GM12878 (cell line): ENCODE data around the gene BEAN1. TPM values are rescaled to one million over a fixed set of nuclear protein-coding genes. Genes with fewer than 3 reads are reported as not detected.

Experiments used
- ATAC-seq: fragments of 200-7000 bp; cut with Tn5 transposase; 3 replicates; pipeline ENCODE4 v1.9.1; 2020; ENCODE audit warnings: mild to moderate bottlenecking, moderate library complexity
- BruUV-seq: library from RNA; stranded (reverse); fragments of 400-500 nt; replicated peaks from 2 replicates; lab custom pipeline; 2021; lab: Mats Ljungman, UMichigan
- CTCF ChIA-PET: fragments of 300-600 bp; sonication (Branson Sonifier 250); formaldehyde crosslinking; extraction: SDS; loops from one replicate; lab custom pipeline; 2021; ENCODE audit warnings: inconsistent platforms; lab: Yijun Ruan, JAX
- POLR2A ChIA-PET: fragments of 350-600 bp; formaldehyde crosslinking; extraction: SDS; loops from one replicate; lab custom pipeline; 2021; ENCODE audit warnings: inconsistent platforms; lab: Charles Lee
- RAD21 ChIA-PET: fragments of 300-600 bp; sonication (Branson Sonifier 250); formaldehyde crosslinking; loops from one replicate; lab custom pipeline; 2023; ENCODE audit warnings: antibody characterized with exemption; ENCODE audit not compliant: unreplicated experiment; lab: Charles Lee
- SMC1A ChIA-PET: fragments of 300-600 bp; sonication (Branson Sonifier 250); formaldehyde crosslinking; loops from one replicate; lab custom pipeline; 2023; ENCODE audit not compliant: unreplicated experiment, uncharacterized antibody; lab: Charles Lee
- DNase-seq: peaks from one replicate; pipeline ENCODE4 v3.0.0-alpha.2; 2011; ENCODE audit warnings: low read depth, low spot score
- FAIRE-seq: peaks from 3 replicates; lab custom pipeline; 2011; peaks lifted over from hg19 to GRCh38; lab: Jason Lieb, UNC
- H2AFZ ChIP-seq: 2 replicates; pipeline ENCODE4 v1.6.0; 2011; ENCODE audit warnings: low read depth, low read length, control low read depth; ENCODE audit not compliant: control insufficient read depth
- H3K27ac ChIP-seq: 2 replicates; pipeline ENCODE4 v1.5.1; 2011; ENCODE audit warnings: control low read depth; ENCODE audit not compliant: control insufficient read depth, insufficient read depth
- H3K27me3 ChIP-seq, 2 experiments: replicated peaks in 1 of 2; 2 replicates each; pipeline versions ENCODE4 v1.6.0 to v1.6.1; 2011; ENCODE audit warnings: low read length in 1 of 2; ENCODE audit not compliant: control insufficient read depth in 2 of 2, insufficient read depth in 2 of 2
- H3K36me3 ChIP-seq, 2 experiments: 2 replicates each; pipeline ENCODE4 v1.5.1; 2011; ENCODE audit warnings: low read length in 1 of 2; ENCODE audit not compliant: control insufficient read depth in 2 of 2, insufficient read depth in 2 of 2
- H3K4me1 ChIP-seq: 2 replicates; pipeline ENCODE4 v1.6.1; 2011; ENCODE audit warnings: mild to moderate bottlenecking, low read length, moderate library complexity, mixed read lengths; ENCODE audit not compliant: control insufficient read depth, insufficient read depth
- H3K4me2 ChIP-seq: 2 replicates; pipeline ENCODE4 v1.6.0; 2011; ENCODE audit warnings: control low read depth; ENCODE audit not compliant: control insufficient read depth, insufficient read depth
- H3K4me3 ChIP-seq: fragments of 200-600 bp; sonication (generic); 2 replicates; pipeline ENCODE4 v1.5.1; 2016
- H3K79me2 ChIP-seq: 2 replicates; pipeline ENCODE4 v1.6.0; 2011; ENCODE audit warnings: low read length; ENCODE audit not compliant: control insufficient read depth, insufficient read depth
- H3K9ac ChIP-seq: 2 replicates; pipeline ENCODE4 v1.8.0; 2011; ENCODE audit warnings: low read length, control low read depth, mixed read lengths; ENCODE audit not compliant: control insufficient read depth, insufficient read depth
- H3K9me3 ChIP-seq: replicated peaks from 3 replicates; pipeline ENCODE4 v1.5.1; 2011; ENCODE audit warnings: mild to moderate bottlenecking, low read length; ENCODE audit not compliant: control insufficient read depth, insufficient read depth
- H4K20me1 ChIP-seq: 2 replicates; pipeline ENCODE4 v1.6.0; 2011; ENCODE audit not compliant: control insufficient read depth, insufficient read depth
- ATF3 ChIP-seq: IDR thresholded peaks from 2 replicates; pipeline ENCODE4 v1.6.1; 2011; ENCODE audit warnings: low read depth, mild to moderate bottlenecking, low read length, moderate library complexity, borderline replicate concordance; ENCODE audit errors: extremely low read depth
- CBFB ChIP-seq: IDR thresholded peaks from 2 replicates; pipeline ENCODE4 v1.6.1; 2016; ENCODE audit warnings: antibody characterized with exemption, low read depth
- E4F1 ChIP-seq: fragments of 450-650 bp; IDR thresholded peaks from 2 replicates; pipeline ENCODE4 v1.6.1; 2018; ENCODE audit warnings: borderline replicate concordance, mild to moderate bottlenecking; ENCODE audit not compliant: partially characterized antibody
- LARP7 ChIP-seq: fragments of 450-650 bp; IDR thresholded peaks from 2 replicates; pipeline ENCODE4 v1.6.1; 2017; ENCODE audit warnings: mild to moderate bottlenecking
- NFIC ChIP-seq: IDR thresholded peaks from 2 replicates; pipeline ENCODE4 v1.6.1; 2012; ENCODE audit warnings: low read depth, mild to moderate bottlenecking, inconsistent platforms, low read length, moderate library complexity
- POU2F2 ChIP-seq: IDR thresholded peaks from 3 replicates; pipeline ENCODE4 v1.6.1; 2011; ENCODE audit warnings: low read depth, mild to moderate bottlenecking, low read length, borderline replicate concordance
- SUZ12 ChIP-seq: fragments of 200-600 bp; sonication (generic); IDR thresholded peaks from one replicate; pipeline ENCODE4 v1.6.1; 2018; ENCODE audit warnings: antibody characterized with exemption, mild to moderate bottlenecking; ENCODE audit not compliant: unreplicated experiment
- WGBS: methylation state at CpG from one replicate; pipeline ENCODE4 v1.1.6; 2016; ENCODE audit warnings: low lambda C conversion rate; ENCODE audit not compliant: insufficient replicate concordance, insufficient coverage; ENCODE audit errors: missing lambda C conversion rate; 5-methylcytosine and 5-hydroxymethylcytosine counted together
- in situ Hi-C: fragments of 300-500 bp; cut with MboI; formaldehyde crosslinking; loops from 9 replicates; pipeline ENCODE4 v1.14.3; 2018; ENCODE audit warnings: mixed read lengths
- intact Hi-C: fragments of 100-400 bp; cut with micrococcal nuclease; formaldehyde crosslinking; loops from one replicate; pipeline ENCODE4 v1.14.2; 2022; ENCODE audit not compliant: unreplicated experiment
- polyA plus RNA-seq, 11 experiments: library from polyadenylated mRNA; depleted of rRNA in 4 of 11; unstranded in 6 of 11; stranded (reverse) in 5 of 11; fragments of >200 nt; fragmentation: Nextera tagmentation in 4 of 11; fragmentation: Illumina TruSeq in 1 of 11; extraction: Ambion mirVana in 4 of 11; extraction: Trizol in 1 of 11; gene quantifications; 1 replicate in 1 of 11; 2 replicates in 10 of 11; pipeline versions ENCODE4 v1.2.1 to v1.2.3, GENCODE V29; 2011 to 2016; ENCODE audit warnings: inconsistent platforms in 2 of 11, missing spikeins in 2 of 11, low read depth in 1 of 11
- total RNA-seq, 4 experiments: library from RNA; depleted of rRNA in 3 of 4; stranded (reverse); fragments of >200 nt in 3 of 4; fragmentation: Illumina TruSeq in 1 of 4; extraction: Trizol in 1 of 4; gene quantifications; 2 replicates each; pipeline versions ENCODE4 v1.2.1 to v1.2.3, GENCODE V29; 2013 to 2021

BEAN1 gene
- total and polyA plus RNA-seq, 10 of the 15 experiments (the other 5 are each of a cell fraction or from before 2014, with no cell fraction given) = not detected

- no peak for TF ChIP-seq ATF3
- no peak for TF ChIP-seq POU2F2
- TF ChIP-seq NFIC = no peak
- no peak for TF ChIP-seq LARP7
- TF ChIP-seq SUZ12 = no peak
- no peak for TF ChIP-seq CBFB
- no peak for TF ChIP-seq E4F1
- TF ChIP-seq, all 136 proteins: peak for 0
- Histone ChIP-seq H3K36me3 (no peaks in the 10 kb centered on the region), H3K79me2 (no peaks in the 10 kb centered on the region), H3K4me3 (no peak overlapping the region), H3K27ac (no peak overlapping the region), H3K27me3 (no peaks in the 10 kb centered on the region; a peak in 1 of 4 replicates), H3K4me2 (no peak overlapping the region), H3K9me3 (no peaks in the 10 kb centered on the region), H2AFZ (no peak overlapping the region), H4K20me1 (no peaks in the 10 kb centered on the region), H3K9ac (no peak overlapping the region), H3K4me1 (peaks cover 5% of the 10 kb centered on the region)
- SMC1A ChIA-PET = interaction anchor here (1.3 kb wide), 1 partner anchor 26 kb away, joined by 4 read pairs; no protein-coding TSS in a partner anchor
- ATAC-seq (no peak), DNase-seq (no peak), FAIRE-seq (no peak)
- BruUV-seq = no TSS peak
- 50% methylated on average over 12 of the region's 12 CpGs for WGBS
- RAD21 ChIA-PET = interaction anchor here (0.8 to 1.8 kb wide), 2 partner anchors 74 to 103 kb away, joined by 3 to 5 read pairs; no protein-coding TSS in a partner anchor
- in situ Hi-C loops (no loop called here), intact Hi-C loops (no loop called here)
- POLR2A ChIA-PET = interaction anchor here (1.3 kb wide), 1 partner anchor 104 kb away, joined by 3 read pairs; no protein-coding TSS in a partner anchor
- CTCF ChIA-PET = interaction anchor here (1.0 to 10.4 kb wide), 5 partner anchors 29 to 131 kb away, joined by 3 to 118 read pairs (median 3); no protein-coding TSS in a partner anchor
These were observed 59.2 kb downstream of the BEAN1 start for GRCh38 chr16:66486199-66486772.
